Neural crest cell (in vitro differentiated cells): ENCODE data around the gene SLC35B2. TPM values are rescaled to one million over a fixed set of nuclear protein-coding genes. Genes with fewer than 3 reads are reported as not detected.
A peak's percentile ranks its signal among the peaks of the same experiment; 100 is the strongest.

Experiments
- DNase-seq: peaks from one replicate; pipeline ENCODE4 v3.0.0; 2021; ENCODE audit warnings: low read depth, mixed read lengths, low spot score
- H3K27ac Mint-ChIP-seq: one replicate; pipeline ENCODE4 v1.8.0; 2021; ENCODE audit warnings: mild to moderate bottlenecking, mixed read lengths; ENCODE audit not compliant: unreplicated experiment
- H3K27me3 Mint-ChIP-seq: 2 replicates; pipeline ENCODE4 v1.8.0; 2021; ENCODE audit warnings: low read depth, mild to moderate bottlenecking, mixed read lengths
- H3K36me3 Mint-ChIP-seq: 2 replicates; pipeline ENCODE4 v1.8.0; 2021; ENCODE audit warnings: low read depth, mild to moderate bottlenecking, mixed read lengths
- H3K4me1 Mint-ChIP-seq: 2 replicates; pipeline ENCODE4 v1.8.0; 2021; ENCODE audit warnings: mixed read lengths
- H3K4me3 Mint-ChIP-seq: one replicate; pipeline ENCODE4 v1.8.0; 2021; ENCODE audit warnings: mild to moderate bottlenecking, mixed read lengths
- H3K9me3 Mint-ChIP-seq: 2 replicates; pipeline ENCODE4 v1.8.0; 2021; ENCODE audit warnings: mixed read lengths
- total RNA-seq: library from RNA; stranded (reverse); gene quantifications from 2 replicates; pipeline ENCODE4 v1.2.1, GENCODE V29; 2021
- TF ChIP-seq, protein P1 (sequence below): fragments of 200-600 bp; sonication (generic); conservative IDR thresholded peaks from 2 replicates; pipeline ENCODE4 v1.5.0; 2021; ENCODE audit warnings: antibody characterized with exemption, mild to moderate bottlenecking

The SLC35B2 gene
- total RNA-seq, 1 donor from 2014 or later = 77.7 TPM

DNA sequence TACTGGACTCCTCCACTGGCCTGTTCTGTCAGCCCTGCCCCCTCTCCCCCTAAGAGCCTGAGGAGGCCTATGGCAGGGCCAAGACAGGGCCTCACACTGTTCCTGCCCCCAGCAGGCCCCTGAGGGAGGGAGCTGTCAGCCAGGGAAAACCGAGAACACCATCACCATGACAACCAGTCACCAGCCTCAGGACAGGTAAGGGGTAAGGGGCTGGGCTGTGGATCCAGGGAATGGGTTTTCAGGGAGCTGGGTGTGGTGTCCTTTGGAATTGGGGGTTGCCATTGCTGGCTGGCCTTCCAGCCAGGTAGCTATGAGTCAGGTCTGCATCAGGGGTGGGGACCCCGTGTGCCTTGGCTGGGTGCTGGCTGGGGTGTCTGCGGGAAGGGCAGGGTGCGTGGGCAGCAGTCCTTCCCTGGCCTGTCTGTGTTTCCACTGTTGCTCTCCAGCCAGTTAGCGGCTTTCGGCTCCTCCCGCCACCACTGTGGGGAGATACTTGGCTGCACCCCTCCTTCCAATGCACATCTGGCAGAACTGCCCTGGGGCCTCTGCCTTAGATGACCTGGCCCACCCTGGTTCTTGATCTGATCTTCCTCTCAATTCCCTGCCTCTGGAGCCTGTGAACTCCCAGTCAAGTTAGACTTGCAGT is 30.1 kb downstream of the SLC35B2 start:
- Mint-ChIP-seq H3K27ac (no peak overlapping the region), H3K4me3 (peak overlapping the region; percentile 6), H3K36me3 (no peaks in the 10 kb centered on the region), H3K4me1 (peaks cover 39% of the 10 kb centered on the region), H3K27me3 (peaks cover 5% of the 10 kb centered on the region), H3K9me3 (no peaks in the 10 kb centered on the region)
- no peak for DNase-seq
- TF ChIP-seq, protein P1, sequence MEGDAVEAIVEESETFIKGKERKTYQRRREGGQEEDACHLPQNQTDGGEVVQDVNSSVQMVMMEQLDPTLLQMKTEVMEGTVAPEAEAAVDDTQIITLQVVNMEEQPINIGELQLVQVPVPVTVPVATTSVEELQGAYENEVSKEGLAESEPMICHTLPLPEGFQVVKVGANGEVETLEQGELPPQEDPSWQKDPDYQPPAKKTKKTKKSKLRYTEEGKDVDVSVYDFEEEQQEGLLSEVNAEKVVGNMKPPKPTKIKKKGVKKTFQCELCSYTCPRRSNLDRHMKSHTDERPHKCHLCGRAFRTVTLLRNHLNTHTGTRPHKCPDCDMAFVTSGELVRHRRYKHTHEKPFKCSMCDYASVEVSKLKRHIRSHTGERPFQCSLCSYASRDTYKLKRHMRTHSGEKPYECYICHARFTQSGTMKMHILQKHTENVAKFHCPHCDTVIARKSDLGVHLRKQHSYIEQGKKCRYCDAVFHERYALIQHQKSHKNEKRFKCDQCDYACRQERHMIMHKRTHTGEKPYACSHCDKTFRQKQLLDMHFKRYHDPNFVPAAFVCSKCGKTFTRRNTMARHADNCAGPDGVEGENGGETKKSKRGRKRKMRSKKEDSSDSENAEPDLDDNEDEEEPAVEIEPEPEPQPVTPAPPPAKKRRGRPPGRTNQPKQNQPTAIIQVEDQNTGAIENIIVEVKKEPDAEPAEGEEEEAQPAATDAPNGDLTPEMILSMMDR = no peak

DNA sequence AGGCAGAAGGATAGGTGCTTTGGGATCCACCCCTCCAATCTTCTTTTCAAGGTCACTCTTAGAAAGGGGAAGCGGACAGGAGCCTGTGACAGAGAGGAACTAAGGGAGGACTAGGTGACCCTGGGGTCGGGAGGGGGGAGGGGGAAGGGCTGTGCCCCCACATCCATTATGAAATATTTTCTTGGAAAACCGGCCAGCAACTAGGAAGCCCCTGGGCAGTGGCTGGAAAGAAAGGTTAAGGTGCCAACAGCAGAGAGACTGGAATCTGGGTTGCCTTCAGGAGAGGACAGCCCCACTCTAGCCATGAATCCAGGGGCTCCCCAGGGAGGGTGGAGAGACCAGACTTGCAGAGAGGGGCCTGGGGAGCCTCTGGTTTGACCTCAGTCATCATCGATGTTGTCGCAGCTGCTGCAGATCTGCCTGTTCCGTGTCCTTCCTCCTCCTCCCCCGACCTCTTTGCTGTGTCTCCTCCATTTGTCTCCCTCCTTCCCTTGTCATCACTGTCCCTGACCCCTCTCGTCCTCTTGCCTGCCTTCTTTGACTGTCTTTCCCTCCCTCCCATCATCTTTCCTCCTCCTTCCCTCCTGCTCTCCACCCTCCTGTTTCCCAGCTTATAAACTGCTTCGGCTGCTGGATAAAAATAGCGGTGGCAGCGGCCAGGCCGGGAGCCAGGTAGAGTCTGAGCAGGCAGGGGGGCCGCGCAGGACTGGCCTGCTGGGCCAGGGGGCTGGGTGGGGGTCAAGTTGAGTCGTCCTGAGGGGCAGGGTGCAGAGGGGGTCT is 30.8 kb downstream of the SLC35B2 start:
- Mint-ChIP-seq H3K9me3 (no peaks in the 10 kb centered on the region), H3K27me3 (peaks cover 5% of the 10 kb centered on the region), H3K4me1 (peaks cover 39% of the 10 kb centered on the region), H3K4me3 (peak overlapping the region; percentile 67), H3K36me3 (no peaks in the 10 kb centered on the region), H3K27ac (peak overlapping the region; percentile 50)
- DNase-seq = no peak
- TF ChIP-seq, protein P1 = no peak

DNA sequence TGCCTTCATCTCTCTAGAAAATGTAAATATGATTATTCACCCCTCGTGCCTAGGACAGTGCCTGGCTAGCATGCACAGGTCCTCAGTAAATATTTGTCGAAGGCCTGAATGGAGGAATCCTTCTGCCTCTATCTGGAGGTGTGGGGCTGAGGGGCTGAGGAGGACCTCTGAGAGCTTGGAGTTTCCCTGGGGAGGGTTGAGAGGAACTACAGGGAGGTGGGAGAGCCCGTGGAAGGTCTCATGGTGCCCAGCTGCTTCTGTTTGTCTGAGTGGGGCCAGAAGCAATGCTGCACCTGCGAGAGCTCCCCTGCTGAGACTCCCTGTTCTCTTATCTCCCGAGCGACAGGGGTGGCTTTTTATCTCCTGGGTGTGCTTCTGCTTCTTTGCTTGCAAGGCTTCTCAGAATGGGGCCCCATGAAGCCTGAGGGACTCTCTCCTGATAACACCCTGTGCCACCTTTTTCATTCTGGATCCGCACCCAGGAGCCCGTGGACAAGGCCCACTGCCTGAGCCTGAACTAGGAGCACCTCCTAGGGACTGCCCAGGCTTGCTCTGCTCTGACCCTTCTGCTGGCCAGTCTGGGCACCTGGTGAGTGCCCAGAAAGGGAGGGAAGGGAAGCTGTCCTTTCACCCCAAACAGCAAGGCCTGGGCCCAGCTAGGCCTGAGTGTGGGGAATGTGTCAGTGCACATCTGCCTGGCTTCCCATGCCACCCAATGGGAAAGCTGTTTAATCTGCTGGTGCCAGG is 31.6 kb downstream of the SLC35B2 start:
- TF ChIP-seq, protein P1 = no peak
- peaks cover 45% of the 10 kb centered on the region for H3K4me1 Mint-ChIP-seq
- peak overlapping the region; percentile 67 for H3K4me3 Mint-ChIP-seq
- H3K27ac Mint-ChIP-seq = no peak overlapping the region
- DNase-seq = no peak
- no peaks in the 10 kb centered on the region for H3K9me3 Mint-ChIP-seq
- no peaks in the 10 kb centered on the region for H3K36me3 Mint-ChIP-seq
- H3K27me3 Mint-ChIP-seq = peaks cover 5% of the 10 kb centered on the region

DNA sequence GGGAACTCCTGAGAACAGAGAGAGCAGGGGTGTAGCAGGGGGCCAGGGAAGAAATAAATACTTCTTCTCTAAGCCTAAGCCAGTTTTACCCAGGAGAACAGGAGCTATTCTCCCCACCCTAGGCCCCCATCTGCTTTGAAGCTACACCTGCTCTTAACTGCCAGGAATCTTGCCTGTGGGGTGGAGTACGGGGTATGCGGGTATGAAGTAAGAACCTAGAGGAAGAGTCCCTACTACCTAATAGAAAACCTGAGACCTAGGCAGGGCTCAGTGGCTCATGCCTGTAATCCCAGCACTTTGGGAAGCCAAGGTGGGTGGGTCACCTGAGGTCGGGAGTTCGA is 32.4 kb downstream of the SLC35B2 start:
- no peak overlapping the region for H3K27ac Mint-ChIP-seq
- peak overlapping the region; percentile 90 for H3K4me3 Mint-ChIP-seq
- no peaks in the 10 kb centered on the region for H3K36me3 Mint-ChIP-seq
- DNase-seq = no peak
- peaks cover 5% of the 10 kb centered on the region for H3K27me3 Mint-ChIP-seq
- TF ChIP-seq, protein P1 = no peak
- H3K9me3 Mint-ChIP-seq = no peaks in the 10 kb centered on the region
- peaks cover 47% of the 10 kb centered on the region for H3K4me1 Mint-ChIP-seq

DNA sequence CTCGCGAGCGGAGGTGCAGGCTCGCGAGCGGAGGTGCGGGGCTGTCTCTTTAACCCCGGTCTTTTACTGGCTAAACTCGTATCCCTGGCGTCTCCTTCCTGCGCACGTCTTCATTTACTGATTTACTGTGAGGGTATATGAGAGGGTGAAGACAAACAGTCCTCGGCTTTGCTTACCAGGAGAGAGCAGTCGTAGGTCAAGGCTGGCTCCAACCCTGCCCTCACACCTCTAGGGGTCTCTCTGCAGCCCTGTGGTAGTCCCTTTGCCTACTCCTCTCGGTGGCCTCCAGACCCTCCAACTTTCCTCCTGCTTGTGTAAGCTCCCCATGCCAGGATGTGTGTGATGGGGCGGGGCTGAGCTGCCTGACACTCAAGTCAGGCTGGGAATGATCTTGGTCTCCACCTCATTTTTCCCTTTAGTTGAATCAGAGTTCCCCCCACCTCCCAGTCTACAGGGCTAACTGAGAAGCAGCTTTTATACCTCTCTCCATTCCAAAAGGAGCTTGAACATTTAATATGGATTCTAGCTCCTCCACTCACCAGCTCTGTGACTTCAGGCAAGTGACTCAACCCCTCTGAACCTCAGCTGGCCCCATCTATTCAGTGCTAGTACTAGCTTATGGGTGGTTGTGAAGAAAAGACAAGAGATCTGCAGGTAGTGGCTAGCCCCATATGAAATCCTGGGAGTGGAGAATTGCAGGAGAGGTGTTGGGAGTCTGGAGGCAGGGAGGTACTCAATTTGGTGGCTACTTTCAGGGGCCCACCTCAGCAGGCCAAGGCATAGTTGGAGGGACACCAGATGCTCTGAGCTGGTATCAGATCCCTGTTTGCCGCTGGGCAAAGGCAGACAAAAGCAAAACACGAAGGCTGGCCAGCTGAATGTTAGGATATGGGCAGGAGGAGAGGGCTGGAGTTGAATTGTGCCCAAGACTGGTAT is 33.0 kb downstream of the SLC35B2 start:
- H3K27me3 Mint-ChIP-seq = peaks cover 5% of the 10 kb centered on the region
- peak overlapping the region; percentile 90 for H3K4me3 Mint-ChIP-seq
- peaks cover 50% of the 10 kb centered on the region for H3K4me1 Mint-ChIP-seq
- no peaks in the 10 kb centered on the region for H3K36me3 Mint-ChIP-seq
- no peak overlapping the region for H3K27ac Mint-ChIP-seq
- H3K9me3 Mint-ChIP-seq = no peaks in the 10 kb centered on the region
- TF ChIP-seq, protein P1 = peak; percentile 16
- no peak for DNase-seq
